ENCODE results near the gene FMNL1.

The FMNL1 gene

GRCh38 chr17:45222289-45222995 is 757 bp downstream of the FMNL1 start:
- H3K27me3 ChIP-seq (ENCODE audit: control insufficient read depth, insufficient read depth, low read length): peaks cover 15% of the 10 kb centered on the region
- no CpG with 5 or more reads among the region's 33 CpGs for WGBS (ENCODE audit: insufficient coverage, insufficient read length)
- DNase-seq (ENCODE audit: low read depth, low spot score): no peak
- H3K9me3 ChIP-seq (ENCODE audit: control insufficient read depth, insufficient read depth, low read length): no peaks in the 10 kb centered on the region
- no peak overlapping the region for H3K27ac ChIP-seq (ENCODE audit: low read length)
- H3K36me3 ChIP-seq (ENCODE audit: control insufficient read depth, insufficient read depth, low read length): no peaks in the 10 kb centered on the region
- H3K4me3 ChIP-seq (ENCODE audit: low read length): peak overlapping the region; percentile 43; the same call in 1 of the 2 replicates
- 0 out of 2 replicates have a peak, but pooled peaks cover 1% of the 10 kb centered on the region for H3K4me1 ChIP-seq (ENCODE audit: control insufficient read depth, insufficient read depth, low read length)

GRCh38 chr17:45222996-45223538 is 1.4 kb downstream of the FMNL1 start:
- H3K4me1 ChIP-seq (ENCODE audit: control insufficient read depth, insufficient read depth, low read length): 0 out of 2 replicates have a peak, but pooled peaks cover 1% of the 10 kb centered on the region
- no peak for DNase-seq (ENCODE audit: low read depth, low spot score)
- no CpG with 5 or more reads among the region's 8 CpGs for WGBS (ENCODE audit: insufficient coverage, insufficient read length)
- no peaks in the 10 kb centered on the region for H3K36me3 ChIP-seq (ENCODE audit: control insufficient read depth, insufficient read depth, low read length)
- H3K4me3 ChIP-seq (ENCODE audit: low read length): no peak overlapping the region
- no peak overlapping the region for H3K27ac ChIP-seq (ENCODE audit: low read length)
- peaks cover 15% of the 10 kb centered on the region for H3K27me3 ChIP-seq (ENCODE audit: control insufficient read depth, insufficient read depth, low read length)
- H3K9me3 ChIP-seq (ENCODE audit: control insufficient read depth, insufficient read depth, low read length): no peaks in the 10 kb centered on the region

GRCh38 chr17:45223539-45224528 is 2.1 kb downstream of the FMNL1 start:
- H3K27ac ChIP-seq (ENCODE audit: low read length): no peak overlapping the region
- no peaks in the 10 kb centered on the region for H3K36me3 ChIP-seq (ENCODE audit: control insufficient read depth, insufficient read depth, low read length)
- no peak overlapping the region for H3K4me3 ChIP-seq (ENCODE audit: low read length)
- peaks cover 15% of the 10 kb centered on the region for H3K27me3 ChIP-seq (ENCODE audit: control insufficient read depth, insufficient read depth, low read length)
- H3K9me3 ChIP-seq (ENCODE audit: control insufficient read depth, insufficient read depth, low read length): no peaks in the 10 kb centered on the region
- peaks cover 5% of the 10 kb centered on the region for H3K4me1 ChIP-seq (ENCODE audit: control insufficient read depth, insufficient read depth, low read length)
- WGBS (ENCODE audit: insufficient coverage, insufficient read length): no CpG with 5 or more reads among the region's 12 CpGs
- no peak for DNase-seq (ENCODE audit: low read depth, low spot score)

GRCh38 chr17:45224671-45225050 is 3.0 kb downstream of the FMNL1 start:
- H3K36me3 ChIP-seq (ENCODE audit: control insufficient read depth, insufficient read depth, low read length): no peaks in the 10 kb centered on the region
- H3K27me3 ChIP-seq (ENCODE audit: control insufficient read depth, insufficient read depth, low read length): peaks cover 15% of the 10 kb centered on the region
- H3K4me3 ChIP-seq (ENCODE audit: low read length): no peak overlapping the region
- H3K27ac ChIP-seq (ENCODE audit: low read length): no peak overlapping the region
- peaks cover 9% of the 10 kb centered on the region for H3K4me1 ChIP-seq (ENCODE audit: control insufficient read depth, insufficient read depth, low read length)
- WGBS (ENCODE audit: insufficient coverage, insufficient read length): no CpG with 5 or more reads among the region's 9 CpGs
- no peaks in the 10 kb centered on the region for H3K9me3 ChIP-seq (ENCODE audit: control insufficient read depth, insufficient read depth, low read length)
- DNase-seq (ENCODE audit: low read depth, low spot score): no peak

GRCh38 chr17:45225051-45225700 is 3.5 kb downstream of the FMNL1 start:
- no CpG with 5 or more reads among the region's 7 CpGs for WGBS (ENCODE audit: insufficient coverage, insufficient read length)
- Histone ChIP-seq H3K27me3 (ENCODE audit: control insufficient read depth, insufficient read depth, low read length) (peaks cover 12% of the 10 kb centered on the region), H3K27ac (ENCODE audit: low read length) (no peak overlapping the region), H3K9me3 (ENCODE audit: control insufficient read depth, insufficient read depth, low read length) (no peaks in the 10 kb centered on the region), H3K4me1 (ENCODE audit: control insufficient read depth, insufficient read depth, low read length) (peaks cover 9% of the 10 kb centered on the region), H3K4me3 (ENCODE audit: low read length) (no peak overlapping the region), H3K36me3 (ENCODE audit: control insufficient read depth, insufficient read depth, low read length) (no peaks in the 10 kb centered on the region)
- no peak for DNase-seq (ENCODE audit: low read depth, low spot score)

GRCh38 chr17:45225964-45226530 is 4.4 kb downstream of the FMNL1 start:
- H3K27me3 ChIP-seq (ENCODE audit: control insufficient read depth, insufficient read depth, low read length): peaks cover 3% of the 10 kb centered on the region; the same call in 1 of the 2 replicates
- no peaks in the 10 kb centered on the region for H3K9me3 ChIP-seq (ENCODE audit: control insufficient read depth, insufficient read depth, low read length)
- H3K36me3 ChIP-seq (ENCODE audit: control insufficient read depth, insufficient read depth, low read length): no peaks in the 10 kb centered on the region
- peaks cover 9% of the 10 kb centered on the region for H3K4me1 ChIP-seq (ENCODE audit: control insufficient read depth, insufficient read depth, low read length)
- WGBS (ENCODE audit: insufficient coverage, insufficient read length): no CpG with 5 or more reads among the region's 11 CpGs
- H3K4me3 ChIP-seq (ENCODE audit: low read length): no peak overlapping the region
- H3K27ac ChIP-seq (ENCODE audit: low read length): no peak overlapping the region
- DNase-seq (ENCODE audit: low read depth, low spot score): no peak

- H3K4me3 ChIP-seq (ENCODE audit: low read length): no peak overlapping the region
- no CpG with 5 or more reads among the region's 3 CpGs for WGBS (ENCODE audit: insufficient coverage, insufficient read length)
- H3K27me3 ChIP-seq (ENCODE audit: control insufficient read depth, insufficient read depth, low read length): peaks cover 1% of the 10 kb centered on the region; the same call in 1 of the 2 replicates
- H3K27ac ChIP-seq (ENCODE audit: low read length): no peak overlapping the region
- no peaks in the 10 kb centered on the region for H3K36me3 ChIP-seq (ENCODE audit: control insufficient read depth, insufficient read depth, low read length)
- peaks cover 9% of the 10 kb centered on the region for H3K4me1 ChIP-seq (ENCODE audit: control insufficient read depth, insufficient read depth, low read length)
- H3K9me3 ChIP-seq (ENCODE audit: control insufficient read depth, insufficient read depth, low read length): no peaks in the 10 kb centered on the region
- no peak for DNase-seq (ENCODE audit: low read depth, low spot score)
Observed at GRCh38 chr17:45226576-45226975, 4.9 kb downstream of the FMNL1 start.

- Histone ChIP-seq H3K9me3 (ENCODE audit: control insufficient read depth, insufficient read depth, low read length) (no peaks in the 10 kb centered on the region), H3K36me3 (ENCODE audit: control insufficient read depth, insufficient read depth, low read length) (no peaks in the 10 kb centered on the region), H3K27me3 (ENCODE audit: control insufficient read depth, insufficient read depth, low read length) (peaks cover under 1% of the 10 kb centered on the region; the same call in 1 of the 2 replicates), H3K27ac (ENCODE audit: low read length) (no peak overlapping the region), H3K4me3 (ENCODE audit: low read length) (no peak overlapping the region), H3K4me1 (ENCODE audit: control insufficient read depth, insufficient read depth, low read length) (peaks cover 9% of the 10 kb centered on the region)
- no peak for DNase-seq (ENCODE audit: low read depth, low spot score)
- no CpG with 5 or more reads among the region's 8 CpGs for WGBS (ENCODE audit: insufficient coverage, insufficient read length)
Observed at GRCh38 chr17:45227101-45227925, 5.6 kb downstream of the FMNL1 start.

GRCh38 chr17:45227926-45228762 is 6.5 kb downstream of the FMNL1 start:
- H3K27ac ChIP-seq (ENCODE audit: low read length): no peak overlapping the region
- H3K4me1 ChIP-seq (ENCODE audit: control insufficient read depth, insufficient read depth, low read length): peaks cover 9% of the 10 kb centered on the region
- H3K9me3 ChIP-seq (ENCODE audit: control insufficient read depth, insufficient read depth, low read length): no peaks in the 10 kb centered on the region
- DNase-seq (ENCODE audit: low read depth, low spot score): no peak
- WGBS (ENCODE audit: insufficient coverage, insufficient read length): no CpG with 5 or more reads among the region's 17 CpGs
- H3K36me3 ChIP-seq (ENCODE audit: control insufficient read depth, insufficient read depth, low read length): no peaks in the 10 kb centered on the region
- no peak overlapping the region for H3K4me3 ChIP-seq (ENCODE audit: low read length)
- no peaks in the 10 kb centered on the region for H3K27me3 ChIP-seq (ENCODE audit: control insufficient read depth, insufficient read depth, low read length)

Data from iPS DF 6.9 (cell line).